RWPE1 (cell line): ENCODE results near the gene OR2AT4.

Source experiments
- CTCF ChIA-PET: fragments of 350-600 bp; sonication (Branson Sonifier 250); formaldehyde crosslinking; extraction: SDS; loops from one replicate; lab custom pipeline; 2021; lab: Yijun Ruan, JAX
- POLR2A ChIA-PET: fragments of 400-600 bp; formaldehyde crosslinking; extraction: SDS; loops from one replicate; lab custom pipeline; 2020; ENCODE audit warnings: antibody characterized with exemption; ENCODE audit not compliant: low non-redundant PET; lab: Yijun Ruan, JAX
- DNase-seq: peaks from one replicate; pipeline ENCODE4 v3.0.0; 2012; ENCODE audit warnings: low spot score
- H3K27ac ChIP-seq: fragments of 450-650 bp; 2 replicates; pipeline ENCODE4 v1.5.1; 2017
- CTCF ChIP-seq: fragments of 450-650 bp; conservative IDR thresholded peaks from 2 replicates; pipeline ENCODE4 v1.5.1; 2017; ENCODE audit warnings: low read depth, mild to moderate bottlenecking

Gene OR2AT4

GRCh38 chr11:75096456-75097172, at the start of gene OR2AT4:
Gene OR2AT4 (minus strand): TSS chr11:75096876.
- DNase-seq, result no peak
- no peak for TF ChIP-seq CTCF
- H3K27ac ChIP-seq, result no peak within 1 kb of the TSS
- ChIA-PET CTCF (no interaction called here), POLR2A (no interaction called here)

GRCh38 chr11:75145972-75146519, 49.4 kb upstream of the OR2AT4 start:
- no peak for DNase-seq
- ChIA-PET POLR2A (no interaction called here), CTCF (interaction anchor here (0.6 to 3.4 kb wide), 3 partner anchors 103 to 328 kb away, joined by 3 to 13 read pairs (median 3); partner anchors contain the start of gene KLHL35)
- no peak overlapping the region for H3K27ac ChIP-seq
- no peak for TF ChIP-seq CTCF

- ChIA-PET POLR2A (no interaction called here), CTCF (interaction anchor here (0.6 to 3.4 kb wide), 6 partner anchors 10 to 329 kb away, joined by 3 to 13 read pairs (median 3); partner anchors contain the start of gene KLHL35)
- H3K27ac ChIP-seq, result no peak overlapping the region
- no peak for TF ChIP-seq CTCF
- no peak for DNase-seq
Measured at GRCh38 chr11:75145196-75145971, 48.7 kb upstream of the OR2AT4 start.

- no peak for TF ChIP-seq CTCF
- no peak overlapping the region for H3K27ac ChIP-seq
- ChIA-PET CTCF (interaction anchor here (0.6 to 3.4 kb wide), 5 partner anchors 10 to 122 kb away, joined by 3 to 13 read pairs (median 3); no protein-coding TSS in a partner anchor), POLR2A (no interaction called here)
- no peak for DNase-seq
Measured at GRCh38 chr11:75144716-75145014, 48.0 kb upstream of the OR2AT4 start.

GRCh38 chr11:75143420-75143731, 46.7 kb upstream of the OR2AT4 start:
- no peak for TF ChIP-seq CTCF
- peak overlapping the region; percentile 67 for H3K27ac ChIP-seq
- DNase-seq, result no peak
- POLR2A ChIA-PET, result no interaction called here
- CTCF ChIA-PET, result interaction anchor here (2.8 to 3.5 kb wide), 2 partner anchors 62 to 98 kb away, joined by 11 to 22 read pairs; partner anchors contain the start of gene TPBGL

GRCh38 chr11:75142714-75143419, 46.2 kb upstream of the OR2AT4 start:
- TF ChIP-seq CTCF, result no peak
- ChIA-PET POLR2A (no interaction called here), CTCF (interaction anchor here (0.6 to 3.5 kb wide), 3 partner anchors 62 to 116 kb away, joined by 4 to 22 read pairs (median 11); partner anchors contain the start of gene TPBGL)
- peak; percentile 96 for DNase-seq
- H3K27ac ChIP-seq, result peak overlapping the region; percentile 67
